ENCODE measurements around the gene NR2C1. TPM values are rescaled to one million over a fixed set of nuclear protein-coding genes. Genes with fewer than 3 reads are reported as not detected.

Gene NR2C1
- total RNA-seq, 4 donors from 2014 or later: 23.3 to 67.1 (median 27.7) TPM

DNA sequence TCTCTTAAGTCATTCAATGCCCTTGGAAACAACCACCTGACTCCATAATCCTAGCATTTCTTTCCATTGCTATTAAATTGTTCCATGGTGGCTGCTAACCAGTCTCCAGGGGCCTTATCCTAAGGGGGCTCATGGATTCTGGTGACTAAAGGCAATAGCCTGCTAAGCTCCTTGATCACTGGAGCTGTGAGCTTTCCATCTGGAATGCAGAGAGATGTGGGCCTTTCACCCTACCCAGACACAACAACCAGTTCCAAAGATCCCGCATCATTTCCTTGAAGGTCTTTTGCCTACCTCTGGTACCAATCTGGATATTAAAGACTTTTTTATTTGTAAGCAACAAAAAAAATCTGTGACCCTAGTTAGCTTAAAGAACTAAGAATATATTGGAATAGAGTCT, 102.9 kb downstream of the NR2C1 start:
- no peak for ATAC-seq (ENCODE audit: low FRiP score)
- no peak for DNase-seq (ENCODE audit: low spot score)
- TF ChIP-seq, protein P1, sequence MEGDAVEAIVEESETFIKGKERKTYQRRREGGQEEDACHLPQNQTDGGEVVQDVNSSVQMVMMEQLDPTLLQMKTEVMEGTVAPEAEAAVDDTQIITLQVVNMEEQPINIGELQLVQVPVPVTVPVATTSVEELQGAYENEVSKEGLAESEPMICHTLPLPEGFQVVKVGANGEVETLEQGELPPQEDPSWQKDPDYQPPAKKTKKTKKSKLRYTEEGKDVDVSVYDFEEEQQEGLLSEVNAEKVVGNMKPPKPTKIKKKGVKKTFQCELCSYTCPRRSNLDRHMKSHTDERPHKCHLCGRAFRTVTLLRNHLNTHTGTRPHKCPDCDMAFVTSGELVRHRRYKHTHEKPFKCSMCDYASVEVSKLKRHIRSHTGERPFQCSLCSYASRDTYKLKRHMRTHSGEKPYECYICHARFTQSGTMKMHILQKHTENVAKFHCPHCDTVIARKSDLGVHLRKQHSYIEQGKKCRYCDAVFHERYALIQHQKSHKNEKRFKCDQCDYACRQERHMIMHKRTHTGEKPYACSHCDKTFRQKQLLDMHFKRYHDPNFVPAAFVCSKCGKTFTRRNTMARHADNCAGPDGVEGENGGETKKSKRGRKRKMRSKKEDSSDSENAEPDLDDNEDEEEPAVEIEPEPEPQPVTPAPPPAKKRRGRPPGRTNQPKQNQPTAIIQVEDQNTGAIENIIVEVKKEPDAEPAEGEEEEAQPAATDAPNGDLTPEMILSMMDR (IDR thresholded peaks at IDR 0.05): no peak

Other genes starting within 250 kb of the NR2C1 start
- 100 to 1,000 TPM in 1 of 4 donors, 10 to 100 TPM in 3; 60.0 to 109 (median 82.5) TPM for gene NDUFA12, start 69.9 kb downstream of the NR2C1 start, total RNA-seq
- gene FGD6, start 143.8 kb upstream of the NR2C1 start, total RNA-seq: 1 to 10 TPM; 6.6 to 9.6 (median 7.4) TPM
- 10 to 100 TPM; 57.3 to 75.8 (median 64.0) TPM for gene VEZT, start 144.2 kb upstream of the NR2C1 start, total RNA-seq

Data from omental fat pad (tissue), 4 donors.